HG03565 (cell line): ENCODE measurements around the gene SP7.

ENCODE experiments used
- ATAC-seq: cut with Tn5 transposase; IDR thresholded peaks from one replicate; pipeline ENCODE4 v1.9.1; 2021; ENCODE audit warnings: mild to moderate bottlenecking, moderate library complexity; ENCODE audit not compliant: unreplicated experiment

SP7 gene

GRCh38 chr12:53279283-53279869, 56.8 kb downstream of the SP7 start:
- no peak for ATAC-seq

- no peak for ATAC-seq
Observed at GRCh38 chr12:53277981-53278380, 58.2 kb downstream of the SP7 start.
